Naive B cell (primary cell): ENCODE measurements around the gene ANKK1. TPM values are rescaled to one million over a fixed set of nuclear protein-coding genes. Genes with fewer than 3 reads are reported as not detected.

Source experiments
- ATAC-seq, 2 donors: fragments of 150-1000 bp; cut with Tn5 transposase; 2 replicates each; pipeline ENCODE4 v1.10.0; 2021; ENCODE audit warnings: low read depth in 2 of 2, mild to moderate bottlenecking in 2 of 2, moderate library complexity in 2 of 2
- DNase-seq: peaks from one replicate; pipeline ENCODE4 v3.0.0; 2022
- H3K27ac Mint-ChIP-seq, 6 donors: one replicate each; pipeline ENCODE4 v1.8.0; 2020 to 2022; ENCODE audit warnings: mild to moderate bottlenecking in 6 of 6, mixed read lengths in 6 of 6, moderate library complexity in 5 of 6, inconsistent platforms in 2 of 6
- H3K27me3 Mint-ChIP-seq, 3 donors: one replicate each; pipeline ENCODE4 v1.8.0; 2021 to 2022; ENCODE audit warnings: mixed read lengths in 3 of 3, mild to moderate bottlenecking in 1 of 3
- H3K36me3 Mint-ChIP-seq, 2 donors: one replicate each; pipeline ENCODE4 v1.8.0; 2020 to 2022; ENCODE audit warnings: mixed read lengths in 2 of 2, inconsistent platforms in 1 of 2, mild to moderate bottlenecking in 1 of 2
- H3K4me1 Mint-ChIP-seq, 3 donors: one replicate each; pipeline ENCODE4 v1.8.0; 2020 to 2022; ENCODE audit warnings: mixed read lengths in 3 of 3, inconsistent platforms in 1 of 3, mild to moderate bottlenecking in 1 of 3, moderate library complexity in 1 of 3
- H3K4me3 Mint-ChIP-seq, 8 donors: one replicate each; pipeline ENCODE4 v1.8.0; 2020 to 2022; ENCODE audit warnings: mild to moderate bottlenecking in 8 of 8, mixed read lengths in 8 of 8, moderate library complexity in 8 of 8, inconsistent platforms in 2 of 8
- H3K9me3 Mint-ChIP-seq, 7 donors: one replicate each; pipeline ENCODE4 v1.8.0; 2020 to 2022; ENCODE audit warnings: mixed read lengths in 7 of 7, mild to moderate bottlenecking in 5 of 7, inconsistent platforms in 2 of 7, moderate library complexity in 1 of 7
- polyA plus RNA-seq, 6 donors: library from polyadenylated mRNA; unstranded; fragments of 300-500 nt; fragmentation: Illumina TruSeq; gene quantifications; one replicate each; pipeline ENCODE4 v1.2.3, GENCODE V29; 2021; ENCODE audit warnings: low read depth in 6 of 6

ANKK1 gene
- polyA plus RNA-seq, 6 donors from 2014 or later: 0.11 to 0.26 TPM; not detected in 4

DNA sequence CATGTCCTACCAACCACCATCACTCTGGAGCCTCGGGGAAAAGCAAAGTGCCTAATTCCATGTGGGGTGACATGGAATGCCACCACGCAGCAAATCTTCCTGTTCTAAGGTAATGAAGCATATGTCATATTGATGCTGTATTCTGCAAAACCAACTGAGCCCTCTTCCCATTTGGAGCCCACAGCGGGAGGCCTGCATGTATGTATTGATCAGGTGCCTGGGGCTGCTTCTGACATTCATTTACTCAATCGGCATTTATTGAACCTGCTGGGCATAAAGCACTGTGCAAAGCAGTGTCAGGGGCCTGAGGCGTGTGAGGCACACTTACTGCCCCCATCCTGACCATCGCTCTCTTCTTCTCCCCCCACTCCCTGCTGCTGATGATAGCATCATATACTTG, 39.1 kb downstream of the ANKK1 start:
- H3K4me1 Mint-ChIP-seq: no peaks in the 10 kb centered on the region
- H3K27ac Mint-ChIP-seq: no peak overlapping the region
- H3K9me3 Mint-ChIP-seq: no peaks in the 10 kb centered on the region
- H3K36me3 Mint-ChIP-seq: no peaks in the 10 kb centered on the region
- DNase-seq (no peak), ATAC-seq (no peak)
- H3K27me3 Mint-ChIP-seq: peaks cover 0 to 5% (median 0%) of the 10 kb centered on the region in 3 donors
- no peak overlapping the region for H3K4me3 Mint-ChIP-seq

DNA sequence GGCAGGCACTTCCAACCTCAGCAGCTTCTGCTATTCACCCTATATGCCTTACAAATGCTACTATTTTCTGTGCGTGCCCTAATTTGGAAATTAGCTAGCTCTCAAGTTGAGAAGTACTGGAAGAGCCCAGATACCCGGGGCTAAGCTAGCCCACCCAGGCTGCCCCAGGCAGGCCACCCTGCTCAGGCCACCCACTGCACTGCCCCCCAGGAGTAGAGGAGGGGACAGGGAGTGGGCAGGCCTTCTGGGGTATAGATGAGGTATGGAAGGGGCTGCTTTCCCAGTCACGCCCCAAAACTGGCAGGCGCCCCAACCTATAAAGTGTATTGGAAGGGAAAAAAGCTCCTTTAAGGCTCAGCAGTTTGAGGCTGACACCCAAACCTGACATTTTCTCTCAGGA, 44.2 kb downstream of the ANKK1 start:
- Mint-ChIP-seq H3K27me3 (peaks cover 0 to 14% (median 10%) of the 10 kb centered on the region in 3 donors), H3K4me3 (no peak overlapping the region), H3K4me1 (no peaks in the 10 kb centered on the region), H3K36me3 (no peaks in the 10 kb centered on the region), H3K9me3 (no peaks in the 10 kb centered on the region), H3K27ac (no peak overlapping the region)
- DNase-seq (no peak), ATAC-seq (no peak)

DNA sequence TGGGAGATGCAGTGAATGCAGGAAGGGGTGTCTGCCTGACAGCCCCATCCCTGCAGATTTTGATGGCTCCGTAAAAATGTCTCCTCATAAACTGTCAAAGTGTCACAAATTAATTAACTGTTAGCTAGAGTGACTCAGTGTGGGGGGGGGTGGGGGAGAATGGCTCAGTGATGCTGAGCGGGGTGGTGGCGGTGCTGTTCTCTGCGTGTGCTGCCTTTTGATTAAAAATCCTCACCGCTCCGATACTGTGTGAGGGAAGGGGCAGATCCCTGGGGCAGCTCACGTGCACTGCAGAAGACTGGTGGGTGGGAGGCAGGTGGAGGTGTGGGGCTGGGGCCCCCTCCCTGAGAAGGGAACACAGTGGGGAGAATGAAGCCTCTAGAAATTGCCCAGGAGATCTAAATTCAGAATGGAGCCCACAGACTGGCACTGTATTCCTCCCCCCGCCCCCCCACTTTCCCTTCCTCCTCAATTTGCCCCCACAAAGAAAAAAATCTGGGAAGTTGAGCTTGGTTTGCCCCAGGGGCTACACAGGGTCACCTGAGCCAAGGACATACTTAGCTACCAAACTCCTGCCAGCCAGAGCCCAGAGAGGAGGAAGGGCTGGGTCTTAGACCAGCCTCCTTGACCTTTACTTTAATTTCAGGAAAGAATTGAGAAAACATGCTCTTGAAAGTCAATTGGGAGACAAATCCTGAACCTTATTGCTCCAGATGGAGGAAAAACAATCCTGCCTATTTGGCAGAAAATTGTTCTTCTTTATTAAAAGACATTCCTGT, 47.8 kb downstream of the ANKK1 start:
- Mint-ChIP-seq H3K4me1 (no peaks in the 10 kb centered on the region), H3K36me3 (no peaks in the 10 kb centered on the region), H3K27ac (no peak overlapping the region), H3K4me3 (no peak overlapping the region), H3K27me3 (peaks cover 3 to 19% (median 8%) of the 10 kb centered on the region in 3 donors), H3K9me3 (no peaks in the 10 kb centered on the region)
- DNase-seq (no peak), ATAC-seq (no peak)

DNA sequence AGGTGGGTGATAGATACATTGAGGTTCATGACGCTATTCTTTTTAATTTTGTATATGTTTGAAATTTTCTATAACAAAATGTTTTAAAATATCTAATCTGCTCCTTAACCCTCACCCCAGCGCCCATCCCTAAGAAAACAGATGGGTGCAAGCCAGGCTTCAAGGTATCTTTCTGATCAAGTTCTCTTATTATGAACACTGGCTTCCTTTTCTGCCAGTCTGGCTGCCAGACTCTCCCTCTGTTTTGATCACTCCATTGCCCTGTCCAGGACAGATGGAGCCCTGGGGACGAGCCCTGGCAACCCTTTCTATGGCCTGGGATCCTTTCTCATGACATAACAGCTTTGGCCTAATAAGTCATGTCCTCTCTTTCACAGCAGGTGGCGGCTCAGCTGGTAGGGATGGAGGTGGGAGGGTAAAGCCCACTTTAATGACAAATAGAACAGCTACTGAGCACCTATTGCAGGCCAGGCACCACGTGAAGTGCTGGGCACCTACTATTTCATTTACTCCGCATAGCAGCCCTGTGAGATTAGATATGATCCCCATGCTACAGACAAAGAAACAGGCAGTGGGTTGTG, 49.2 kb downstream of the ANKK1 start:
- Mint-ChIP-seq H3K9me3 (no peaks in the 10 kb centered on the region), H3K4me3 (no peak overlapping the region), H3K27me3 (peaks cover 3 to 19% (median 11%) of the 10 kb centered on the region in 3 donors), H3K4me1 (no peaks in the 10 kb centered on the region), H3K27ac (peak overlapping the region in 1 of 6 donors; percentile 34), H3K36me3 (no peaks in the 10 kb centered on the region)
- DNase-seq (no peak), ATAC-seq (no peak)

DNA sequence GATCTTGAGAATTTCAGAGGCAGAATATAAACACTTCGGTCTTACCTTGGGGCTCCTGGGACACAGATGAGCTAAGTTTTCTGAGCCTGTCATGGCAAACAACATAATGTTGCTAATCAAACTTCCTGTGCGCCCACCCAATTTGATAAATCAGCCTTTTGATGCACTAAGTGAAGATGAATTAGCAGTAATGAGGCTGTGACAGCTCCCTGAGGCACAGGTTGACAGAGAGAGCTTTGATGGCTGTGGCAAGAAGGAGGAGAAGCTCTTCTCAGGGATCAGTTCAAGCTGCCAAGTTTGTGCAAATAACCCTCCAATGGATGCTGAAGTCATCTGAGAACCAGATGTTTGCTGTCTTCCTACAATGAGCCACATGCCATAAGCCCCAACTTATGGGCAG, 53.2 kb downstream of the ANKK1 start:
- no peaks in the 10 kb centered on the region for H3K36me3 Mint-ChIP-seq
- no peak for DNase-seq
- no peak overlapping the region for H3K4me3 Mint-ChIP-seq
- no peak for ATAC-seq
- no peak overlapping the region for H3K27ac Mint-ChIP-seq
- no peaks in the 10 kb centered on the region for H3K9me3 Mint-ChIP-seq
- no peaks in the 10 kb centered on the region for H3K4me1 Mint-ChIP-seq
- H3K27me3 Mint-ChIP-seq: peaks cover 11 to 32% (median 21%) of the 10 kb centered on the region in 3 donors

DNA sequence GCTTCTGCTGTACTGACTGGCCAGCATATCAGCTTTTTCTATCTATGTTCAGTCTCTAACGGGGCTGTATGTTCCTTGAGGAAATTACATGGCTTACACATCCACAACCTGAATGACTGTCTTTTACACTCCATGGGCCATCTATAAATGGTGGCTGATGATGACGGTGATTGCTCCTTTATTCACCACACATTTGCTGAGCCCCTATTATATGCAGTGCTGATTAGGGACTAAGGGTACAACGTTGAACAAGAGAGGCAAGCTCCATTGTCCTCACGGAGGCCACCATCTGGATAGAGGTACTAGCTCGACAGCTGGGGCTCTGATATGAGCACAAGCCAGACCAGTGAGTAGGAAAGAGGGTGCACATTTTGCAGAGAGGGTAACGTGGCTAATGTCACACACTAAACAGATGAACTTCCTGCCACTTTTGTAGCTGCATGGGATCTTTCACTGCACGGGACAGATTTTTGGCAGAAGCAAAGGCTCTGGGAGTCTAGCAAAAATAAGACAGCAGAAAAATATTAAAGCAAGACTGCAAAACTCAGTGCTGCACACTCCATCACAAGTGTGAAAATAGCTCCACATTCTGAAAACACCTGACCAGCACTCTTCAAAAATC, 57.0 kb downstream of the ANKK1 start:
- Mint-ChIP-seq H3K4me3 (no peak overlapping the region), H3K36me3 (no peaks in the 10 kb centered on the region), H3K4me1 (no peaks in the 10 kb centered on the region), H3K27ac (no peak overlapping the region), H3K9me3 (no peaks in the 10 kb centered on the region), H3K27me3 (peaks cover 18 to 44% (median 20%) of the 10 kb centered on the region in 3 donors)
- no peak for DNase-seq
- no peak for ATAC-seq

GRCh38 chr11:113446112-113446511, 58.5 kb downstream of the ANKK1 start:
- no peaks in the 10 kb centered on the region for H3K4me1 Mint-ChIP-seq
- no peaks in the 10 kb centered on the region for H3K36me3 Mint-ChIP-seq
- DNase-seq (no peak), ATAC-seq (no peak)
- H3K27ac Mint-ChIP-seq: peak overlapping the region in 1 of 6 donors; percentile 80
- no peaks in the 10 kb centered on the region for H3K9me3 Mint-ChIP-seq
- H3K4me3 Mint-ChIP-seq: no peak overlapping the region
- H3K27me3 Mint-ChIP-seq: peaks cover 20 to 38% (median 28%) of the 10 kb centered on the region in 3 donors

DNA sequence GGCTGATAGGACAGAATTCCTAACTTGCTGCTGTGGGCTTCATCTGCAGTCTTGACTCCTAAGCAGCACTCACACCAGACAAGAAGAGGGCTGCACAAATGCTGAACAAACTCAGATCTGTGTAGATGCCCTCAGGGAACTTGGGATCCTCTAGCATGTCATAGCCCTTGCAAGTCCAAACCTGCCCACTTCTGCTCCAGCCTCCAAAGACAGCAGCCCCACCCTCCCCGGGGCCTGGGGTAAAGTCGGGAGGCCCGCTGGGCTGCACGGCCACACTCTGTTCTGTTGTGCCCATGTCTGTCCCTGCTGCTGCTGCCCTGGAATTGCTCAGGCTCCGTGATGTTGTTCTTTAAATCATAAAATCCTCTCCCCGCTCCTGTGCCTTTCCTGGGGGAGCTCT, 59.4 kb downstream of the ANKK1 start:
- Mint-ChIP-seq H3K27ac (no peak overlapping the region), H3K27me3 (peaks cover 20 to 38% (median 27%) of the 10 kb centered on the region in 3 donors), H3K9me3 (no peaks in the 10 kb centered on the region), H3K4me1 (no peaks in the 10 kb centered on the region), H3K36me3 (no peaks in the 10 kb centered on the region), H3K4me3 (no peak overlapping the region)
- DNase-seq: no peak
- no peak for ATAC-seq

DNA sequence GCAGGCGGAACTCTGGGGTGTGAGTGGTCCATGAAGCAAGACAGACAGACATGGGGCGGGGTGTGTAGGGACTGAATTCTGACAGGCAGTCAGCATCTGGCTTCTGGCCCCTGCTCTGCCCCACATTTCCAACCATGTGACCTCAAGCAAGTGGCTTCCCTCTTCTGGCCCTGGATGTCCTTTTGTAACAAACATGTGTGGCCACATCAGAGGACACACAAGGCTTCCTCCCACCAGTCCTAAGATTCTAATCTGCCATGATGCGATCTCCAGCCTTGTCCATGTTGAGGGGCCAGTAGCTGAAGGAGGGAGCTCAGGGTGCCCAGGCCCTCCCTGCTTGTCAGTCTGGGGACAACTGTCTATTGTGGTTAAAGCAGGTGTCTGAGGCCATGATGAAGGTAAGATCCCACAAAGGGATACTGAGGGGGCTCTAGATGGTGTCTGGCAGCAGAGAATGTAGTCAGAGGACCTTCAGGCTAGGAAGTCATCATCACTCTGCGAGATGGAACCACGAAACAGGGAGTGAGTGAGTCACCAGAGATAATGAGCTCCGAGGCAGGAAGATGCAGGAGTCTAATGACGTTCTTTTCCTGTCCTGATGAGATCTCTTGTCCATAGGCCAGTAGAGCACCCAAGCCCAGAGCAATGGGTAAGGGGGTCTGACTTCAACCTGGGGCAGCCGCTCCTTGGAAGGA, 60.2 kb downstream of the ANKK1 start:
- H3K4me1 Mint-ChIP-seq: no peaks in the 10 kb centered on the region
- no peaks in the 10 kb centered on the region for H3K9me3 Mint-ChIP-seq
- no peak overlapping the region for H3K4me3 Mint-ChIP-seq
- DNase-seq (no peak), ATAC-seq (no peak)
- H3K27me3 Mint-ChIP-seq: peaks cover 12 to 34% (median 24%) of the 10 kb centered on the region in 3 donors
- H3K36me3 Mint-ChIP-seq: no peaks in the 10 kb centered on the region
- no peak overlapping the region for H3K27ac Mint-ChIP-seq

- Mint-ChIP-seq H3K9me3 (no peaks in the 10 kb centered on the region), H3K4me3 (no peak overlapping the region), H3K4me1 (no peaks in the 10 kb centered on the region), H3K27me3 (peaks cover 8 to 32% (median 24%) of the 10 kb centered on the region in 3 donors), H3K27ac (peak overlapping the region in 1 of 6 donors; percentile 24), H3K36me3 (no peaks in the 10 kb centered on the region)
- DNase-seq (no peak), ATAC-seq (no peak)
Observed at GRCh38 chr11:113448316-113448677, 60.7 kb downstream of the ANKK1 start.

GRCh38 chr11:113449743-113450142, 62.2 kb downstream of the ANKK1 start:
- no peak for ATAC-seq
- no peak overlapping the region for H3K4me3 Mint-ChIP-seq

More at GRCh38 chr11:113449743-113450142, 62.2 kb downstream of the ANKK1 start:
- H3K27me3 Mint-ChIP-seq: peaks cover 8 to 25% (median 21%) of the 10 kb centered on the region in 3 donors
- H3K27ac Mint-ChIP-seq: no peak overlapping the region
- no peaks in the 10 kb centered on the region for H3K9me3 Mint-ChIP-seq
- H3K4me1 Mint-ChIP-seq: no peaks in the 10 kb centered on the region
- no peaks in the 10 kb centered on the region for H3K36me3 Mint-ChIP-seq
- DNase-seq: no peak
